ENCODE measurements around the gene PLEKHM2.

PLEKHM2 gene

DNA sequence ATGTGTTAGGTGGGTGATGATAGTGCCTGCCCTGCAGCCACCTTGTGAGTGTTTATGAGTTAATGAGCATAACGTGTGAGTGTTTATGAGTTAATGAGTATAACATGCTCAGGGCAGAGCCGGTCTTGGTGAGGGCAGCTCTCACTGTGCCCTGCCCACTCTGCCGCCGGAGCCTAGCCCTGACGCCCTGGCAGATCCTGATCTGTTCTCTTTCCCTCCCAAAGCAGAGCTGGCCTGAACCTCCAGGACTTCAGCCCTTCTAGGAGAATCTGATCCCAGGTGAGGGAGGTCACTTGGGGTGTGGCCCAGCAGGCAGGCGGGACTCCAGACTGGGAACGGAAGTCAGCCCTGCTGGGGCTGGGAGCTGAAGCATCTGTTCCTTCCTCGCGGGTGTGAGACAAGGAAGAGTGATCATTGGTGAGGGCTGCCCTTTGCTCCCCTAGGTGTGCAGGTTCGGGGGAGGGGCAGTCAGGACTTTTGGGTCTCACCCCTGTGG, 80.2 kb downstream of the PLEKHM2 start:
- no peak for DNase-seq

DNA sequence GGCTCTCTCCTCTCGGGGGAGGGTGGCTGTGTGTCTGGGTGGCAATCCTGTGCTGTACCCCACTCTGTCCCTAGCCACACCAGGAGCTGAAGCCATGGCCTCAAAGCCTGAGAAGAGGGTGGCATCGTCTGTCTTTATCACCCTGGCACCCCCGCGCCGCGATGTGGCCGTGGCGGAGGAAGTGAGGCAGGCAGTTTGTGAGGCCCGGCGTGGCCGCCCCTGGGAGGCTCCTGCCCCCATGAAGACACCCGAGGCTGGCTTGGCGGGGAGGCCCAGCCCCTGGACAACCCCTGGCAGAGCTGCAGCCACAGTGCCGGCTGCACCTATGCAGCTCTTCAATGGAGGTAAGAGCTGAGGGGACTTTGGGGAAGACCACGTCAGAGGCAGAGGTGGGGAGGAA, 80.8 kb downstream of the PLEKHM2 start:
- no peak for DNase-seq

DNA sequence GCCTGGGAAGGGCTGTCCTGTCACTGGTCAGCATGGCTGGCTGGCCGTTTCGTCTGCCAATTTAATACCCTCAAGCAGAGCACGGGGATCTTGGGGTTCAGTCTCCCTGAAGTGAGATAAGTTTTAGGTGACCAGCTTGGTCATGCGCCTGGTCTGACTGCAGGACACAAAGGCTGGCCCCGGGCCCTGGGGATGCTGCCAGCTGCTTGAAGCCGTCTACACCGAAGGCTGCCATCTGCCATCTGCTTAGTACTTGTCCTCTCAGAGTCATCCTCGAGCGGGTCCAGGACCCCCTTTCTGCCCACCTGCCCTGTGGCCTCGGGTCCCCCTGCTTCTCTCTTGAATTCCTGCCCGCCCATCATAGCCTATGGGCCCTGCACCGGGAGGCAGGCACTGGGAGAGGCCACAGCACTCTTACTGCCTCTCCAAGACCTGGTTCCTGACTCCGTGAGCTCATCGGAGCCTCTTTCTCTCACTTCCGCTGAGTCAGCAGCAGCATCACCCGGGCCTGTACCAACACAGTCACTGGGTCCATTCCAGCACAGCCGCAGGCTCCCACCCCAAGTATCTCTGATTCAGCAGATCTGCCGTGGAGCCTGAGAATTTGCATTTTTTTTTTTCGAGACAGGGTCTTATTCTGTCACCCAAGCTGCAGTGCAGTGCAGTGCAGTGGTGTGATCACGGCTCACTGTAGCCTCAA, 81.5 kb downstream of the PLEKHM2 start:
- no peak for DNase-seq

DNA sequence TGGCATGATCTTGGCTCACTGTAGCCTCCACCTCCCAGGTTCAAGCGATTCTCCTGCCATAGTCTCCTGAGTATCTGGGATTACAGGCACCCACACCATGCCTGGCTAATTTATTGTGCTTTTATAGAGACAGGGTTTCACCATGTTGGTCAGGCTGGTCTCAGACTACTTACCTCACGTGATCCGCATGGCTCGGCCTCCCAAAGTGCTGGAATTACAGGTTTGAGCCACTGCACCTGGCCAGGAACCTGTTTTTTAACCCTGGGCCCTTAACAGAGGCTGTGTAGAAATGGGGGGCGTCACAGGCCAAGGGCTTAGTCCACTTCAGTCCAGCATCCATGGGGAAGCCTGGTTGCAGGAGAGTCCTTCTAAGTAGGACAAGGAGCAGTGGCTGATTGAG, 83.8 kb downstream of the PLEKHM2 start:
- no peak for DNase-seq

DNA sequence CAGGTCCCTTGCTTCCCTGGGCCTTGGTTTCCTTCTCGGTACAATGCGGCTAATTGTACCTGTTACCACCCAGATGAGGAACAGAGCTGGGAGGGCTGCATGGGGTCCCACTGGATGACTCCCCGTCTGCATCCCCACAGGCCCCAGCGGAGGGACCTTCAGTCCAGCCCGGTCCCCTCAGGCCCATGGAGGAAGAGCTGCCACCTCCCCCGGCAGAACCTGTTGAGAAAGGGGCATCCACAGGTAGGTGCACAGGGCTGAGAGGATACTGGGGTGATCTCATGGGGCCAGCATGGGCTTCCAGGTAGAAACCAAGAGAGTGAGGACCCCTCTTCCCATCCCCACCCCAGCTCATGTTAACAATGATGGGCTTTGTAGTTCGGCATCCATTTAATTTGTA, 84.3 kb downstream of the PLEKHM2 start:
- no peak for DNase-seq

DNA sequence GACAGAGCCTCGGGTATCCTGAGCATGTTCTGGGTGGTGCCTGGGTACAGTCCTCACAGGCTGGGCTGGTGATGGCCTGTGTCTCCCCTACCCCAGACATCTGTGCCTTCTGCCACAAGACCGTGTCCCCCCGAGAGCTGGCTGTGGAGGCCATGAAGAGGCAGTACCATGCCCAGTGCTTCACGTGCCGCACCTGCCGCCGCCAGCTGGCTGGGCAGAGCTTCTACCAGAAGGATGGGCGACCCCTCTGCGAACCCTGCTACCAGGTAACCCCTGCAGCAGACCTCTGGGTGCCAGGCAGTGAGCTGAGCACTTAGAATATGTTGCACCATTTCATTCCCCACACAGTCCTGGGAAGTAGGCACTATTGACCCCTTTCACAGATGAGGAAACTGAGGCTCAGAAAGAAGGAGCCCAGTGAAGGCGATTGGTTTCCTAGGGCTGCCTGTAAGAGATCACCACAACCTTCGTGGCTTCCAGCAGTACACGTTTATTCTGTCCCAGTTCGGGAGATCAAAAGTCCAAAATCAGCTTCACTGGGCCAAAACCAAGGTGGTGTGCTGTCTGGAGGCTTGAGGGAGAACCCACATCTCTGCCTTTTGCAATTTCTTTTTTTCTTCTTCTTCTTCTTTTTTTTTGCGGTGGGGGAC, 86.3 kb downstream of the PLEKHM2 start:
- DNase-seq = no peak

DNA sequence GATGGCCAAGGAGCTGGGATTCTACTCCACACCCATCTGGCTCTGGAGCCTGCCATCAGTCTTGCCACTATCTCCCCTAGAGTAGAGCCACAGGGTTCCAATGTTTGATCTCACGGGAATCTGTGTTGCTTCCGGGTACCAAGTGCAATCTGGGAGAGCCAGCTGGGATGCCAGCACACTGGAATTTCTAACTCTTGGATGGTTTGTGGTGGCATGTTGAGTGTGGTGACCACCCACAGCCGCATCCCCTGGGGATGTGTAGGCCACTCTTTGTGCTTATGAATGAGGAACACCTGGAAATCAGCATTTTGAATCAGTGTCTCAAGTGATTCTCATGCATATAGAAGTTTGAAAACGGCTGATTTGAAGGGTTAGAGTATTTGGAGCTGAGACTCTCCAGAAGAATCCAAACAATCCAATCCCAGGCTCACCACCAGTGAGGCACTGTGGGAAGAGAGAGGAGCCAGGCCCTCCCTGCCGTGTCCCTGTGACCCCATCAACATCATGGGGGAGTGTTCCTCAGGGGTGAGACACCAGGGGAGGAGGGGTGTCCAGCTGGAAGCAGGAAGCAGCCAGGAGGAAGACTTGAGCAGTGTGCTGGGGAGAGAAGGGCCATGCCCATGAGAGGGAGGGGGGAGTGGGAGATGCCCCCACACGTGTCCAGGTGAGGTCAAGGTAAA, 87.9 kb downstream of the PLEKHM2 start:
- DNase-seq = no peak

DNA sequence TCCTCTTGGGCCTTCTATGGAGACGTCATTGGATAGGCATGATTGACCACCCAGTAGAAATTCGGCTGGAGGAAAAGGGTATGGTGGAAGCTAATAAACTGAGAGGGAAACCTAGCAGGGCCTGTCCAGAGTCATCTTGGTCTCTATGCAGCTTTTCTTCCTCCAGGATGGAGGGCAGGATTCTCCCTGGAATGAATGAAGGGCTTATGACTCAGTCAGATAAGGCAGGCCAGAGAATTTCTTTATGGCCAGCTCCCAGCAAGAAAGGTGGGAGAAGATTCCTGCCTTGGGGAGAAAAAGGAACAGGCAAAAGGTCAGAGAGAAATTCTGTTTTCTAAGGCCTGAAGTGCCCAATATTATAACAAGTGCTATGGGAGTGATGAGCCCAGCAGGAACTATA, 91.6 kb downstream of the PLEKHM2 start:
- DNase-seq = no peak

DNA sequence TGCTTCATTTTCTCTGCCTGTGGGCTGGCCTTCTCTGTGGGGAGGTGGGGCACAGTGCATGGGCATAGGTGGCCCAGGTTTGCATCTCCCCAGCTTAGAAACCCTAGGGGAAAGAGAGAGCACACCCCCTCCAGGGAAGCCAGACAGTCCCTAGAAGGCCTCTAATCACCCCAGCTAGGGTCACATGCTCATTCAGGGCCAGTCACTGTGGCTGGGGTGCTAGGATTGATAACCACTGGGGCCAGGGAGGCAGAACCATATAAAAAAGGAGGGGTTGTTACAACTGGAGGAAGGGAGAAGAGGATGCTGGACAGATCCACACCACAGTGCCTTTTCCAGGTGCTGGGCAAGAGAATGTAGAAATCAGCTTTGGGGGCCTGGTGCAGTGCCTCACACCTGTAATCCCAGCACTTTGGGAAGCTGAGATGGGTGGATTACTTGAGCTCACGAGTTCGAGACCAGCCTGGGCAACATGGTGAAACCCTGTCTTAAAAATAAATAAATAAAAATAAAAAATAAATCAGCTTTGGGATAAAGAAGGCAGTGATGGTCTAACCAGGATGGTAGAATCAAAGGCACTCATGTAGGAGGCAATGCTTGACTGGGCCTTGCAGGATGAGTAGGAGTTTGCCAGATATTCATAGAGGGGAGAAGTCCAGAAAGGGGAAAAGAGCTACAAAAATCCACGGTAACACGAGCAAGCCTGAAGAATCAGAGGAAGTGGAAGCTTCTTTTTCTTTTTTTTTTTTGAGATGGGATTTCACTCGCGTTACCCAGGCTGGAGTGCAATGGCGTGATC, 94.0 kb downstream of the PLEKHM2 start:
- no peak for DNase-seq

All from NCI-H187 treated with DMSO at 0.1 percent for 48 hours (cell line).